HepG2 (cell line): Measurements from ENCODE around the gene NFATC3. TPM values are rescaled to one million over a fixed set of nuclear protein-coding genes. Genes with fewer than 3 reads are reported as not detected.

Experiments used
- ELF1 ChIP-seq: sonication (generic); formaldehyde crosslinking; IDR thresholded peaks from 2 replicates; pipeline ENCODE4 v1.4.0; 2020; ENCODE audit warnings: missing genetic modification reagents
- EP300 ChIP-seq, 3 experiments: sonication (generic) in 1 of 3; formaldehyde crosslinking in 1 of 3; IDR thresholded peaks; 2 replicates each; pipeline versions ENCODE4 v1.5.1 to v1.6.1; 2011 to 2020; ENCODE audit warnings: low read depth in 2 of 3, low read length in 2 of 3, borderline replicate concordance in 1 of 3, improper control_type of control experiment in 1 of 3, mild to moderate bottlenecking in 1 of 3, missing genetic modification reagents in 1 of 3, moderate library complexity in 1 of 3
- GABPB1 ChIP-seq: IDR thresholded peaks from 2 replicates; pipeline ENCODE4 v1.6.1; 2016; ENCODE audit warnings: mild to moderate bottlenecking, missing genetic modification reagents, moderate library complexity, missing compliant biosample characterization
- GPN1 ChIP-seq: sonication (generic); formaldehyde crosslinking; IDR thresholded peaks from 2 replicates; pipeline ENCODE4 v1.5.1; 2020; ENCODE audit warnings: missing genetic modification reagents, borderline replicate concordance
- KAT8 ChIP-seq: IDR thresholded peaks from 2 replicates; pipeline ENCODE4 v1.6.1; 2016; ENCODE audit warnings: missing genetic modification reagents, missing compliant biosample characterization
- MTA3 ChIP-seq: sonication (generic); formaldehyde crosslinking; IDR thresholded peaks from 2 replicates; pipeline ENCODE4 v1.4.0; 2020; ENCODE audit warnings: missing genetic modification reagents
- PCBP1 ChIP-seq: fragments of 200-400 bp; formaldehyde crosslinking; IDR thresholded peaks from 2 replicates; pipeline ENCODE4 v1.6.1; 2017; ENCODE audit warnings: mild to moderate bottlenecking, low read depth, low read length, borderline replicate concordance
- PHF21A ChIP-seq: sonication (generic); formaldehyde crosslinking; IDR thresholded peaks from 2 replicates; pipeline ENCODE4 v1.5.0; 2020; ENCODE audit warnings: mild to moderate bottlenecking, missing genetic modification reagents
- PITX1 ChIP-seq: sonication (generic); formaldehyde crosslinking; IDR thresholded peaks from 2 replicates; pipeline ENCODE4 v1.5.1; 2020; ENCODE audit warnings: mild to moderate bottlenecking, missing genetic modification reagents
- POGZ ChIP-seq: sonication (generic); formaldehyde crosslinking; IDR thresholded peaks from 2 replicates; pipeline ENCODE4 v1.4.0; 2020; ENCODE audit warnings: mild to moderate bottlenecking, missing genetic modification reagents
- POLR2G ChIP-seq: fragments of 200-400 bp; formaldehyde crosslinking; IDR thresholded peaks from 2 replicates; pipeline ENCODE4 v1.6.1; 2018; ENCODE audit warnings: mild to moderate bottlenecking, low read depth, low read length, moderate library complexity
- RARA ChIP-seq: IDR thresholded peaks from 2 replicates; pipeline ENCODE4 v1.6.1; 2016; ENCODE audit warnings: missing genetic modification reagents, missing compliant biosample characterization
- RBM39 ChIP-seq: fragments of 200-400 bp; formaldehyde crosslinking; IDR thresholded peaks from one replicate; pipeline ENCODE4 v1.6.1; 2018; ENCODE audit warnings: antibody characterized with exemption, mild to moderate bottlenecking, low read depth, low read length; ENCODE audit not compliant: poor library complexity, severe bottlenecking
- SIX1 ChIP-seq: sonication (generic); formaldehyde crosslinking; IDR thresholded peaks from 2 replicates; pipeline ENCODE4 v1.4.0; 2020; ENCODE audit warnings: missing genetic modification reagents, borderline replicate concordance
- SMYD3 ChIP-seq: sonication (generic); formaldehyde crosslinking; IDR thresholded peaks from 2 replicates; pipeline ENCODE4 v1.8.1; 2023; ENCODE audit warnings: mild to moderate bottlenecking, missing genetic modification reagents
- TCF7 ChIP-seq: sonication (generic); IDR thresholded peaks from 2 replicates; pipeline ENCODE4 v1.6.1; 2016; ENCODE audit warnings: antibody characterized with exemption, low read depth
- TMF1 ChIP-seq: sonication (generic); formaldehyde crosslinking; IDR thresholded peaks from 2 replicates; pipeline ENCODE4 v1.8.1; 2022; ENCODE audit warnings: low read depth, missing genetic modification reagents
- ZNF235 ChIP-seq: sonication (generic); formaldehyde crosslinking; IDR thresholded peaks from 2 replicates; pipeline ENCODE4 v1.8.1; 2023; ENCODE audit warnings: mild to moderate bottlenecking, missing genetic modification reagents, borderline replicate concordance
- ZNF331 ChIP-seq: sonication (generic); formaldehyde crosslinking; IDR thresholded peaks from 2 replicates; pipeline ENCODE4 v1.4.0; 2020; ENCODE audit warnings: missing genetic modification reagents
- ZNF557 ChIP-seq: sonication (generic); formaldehyde crosslinking; IDR thresholded peaks from 2 replicates; pipeline ENCODE4 v1.4.0; 2020; ENCODE audit warnings: missing genetic modification reagents
- ZNF616 ChIP-seq: sonication (generic); formaldehyde crosslinking; IDR thresholded peaks from 2 replicates; pipeline ENCODE4 v1.5.0; 2020; ENCODE audit warnings: low read depth, mild to moderate bottlenecking, missing genetic modification reagents
- ZNF790 ChIP-seq: sonication (generic); formaldehyde crosslinking; IDR thresholded peaks from 2 replicates; pipeline ENCODE4 v1.8.0; 2022; ENCODE audit warnings: missing genetic modification reagents, mild to moderate bottlenecking, borderline replicate concordance
- polyA plus RNA-seq, 8 experiments: library from polyadenylated mRNA; depleted of rRNA in 3 of 8; stranded (reverse) in 7 of 8; unstranded in 1 of 8; fragments of >200 nt; fragmentation: Illumina TruSeq in 4 of 8; extraction: Trizol in 4 of 8; gene quantifications; 2 replicates each; pipeline versions ENCODE4 v1.2.1 to v1.2.3, GENCODE V29; 2011 to 2016; ENCODE audit warnings: low read depth in 4 of 8, missing spikeins in 1 of 8, mixed read lengths in 1 of 8; ENCODE audit not compliant: insufficient read depth in 1 of 8
- total RNA-seq, 5 experiments: library from RNA; depleted of rRNA; stranded (reverse); fragments of >200 nt; fragmentation: Illumina TruSeq; extraction: Trizol; gene quantifications; 2 replicates each; pipeline ENCODE4 v1.2.3, GENCODE V29; 2016; ENCODE audit warnings: low read depth in 1 of 5
- TF ChIP-seq, protein P1 (sequence below): sonication (generic); formaldehyde crosslinking; IDR thresholded peaks from 2 replicates; pipeline ENCODE4 v1.8.0; 2023; ENCODE audit warnings: mild to moderate bottlenecking, missing genetic modification reagents
- TF ChIP-seq, protein P2 (sequence below), 2 experiments: sonication (generic) in 1 of 2; formaldehyde crosslinking in 1 of 2; IDR thresholded peaks; 2 replicates each; pipeline versions ENCODE4 v1.4.0 to v1.6.1; 2018 to 2020; ENCODE audit warnings: missing genetic modification reagents in 2 of 2, borderline replicate concordance in 1 of 2, low read depth in 1 of 2, mild to moderate bottlenecking in 1 of 2, missing biosample characterization in 1 of 2
- TF ChIP-seq, protein P3 (sequence below): IDR thresholded peaks from 2 replicates; pipeline ENCODE4 v1.6.1; 2012; ENCODE audit warnings: low read depth, low read length, improper control_type of control experiment

The NFATC3 gene
- total and polyA plus RNA-seq, 2 of the 13 experiments (the other 11 are each of a cell fraction or from before 2014, with no cell fraction given) = 52.6 to 62.7 TPM

DNA sequence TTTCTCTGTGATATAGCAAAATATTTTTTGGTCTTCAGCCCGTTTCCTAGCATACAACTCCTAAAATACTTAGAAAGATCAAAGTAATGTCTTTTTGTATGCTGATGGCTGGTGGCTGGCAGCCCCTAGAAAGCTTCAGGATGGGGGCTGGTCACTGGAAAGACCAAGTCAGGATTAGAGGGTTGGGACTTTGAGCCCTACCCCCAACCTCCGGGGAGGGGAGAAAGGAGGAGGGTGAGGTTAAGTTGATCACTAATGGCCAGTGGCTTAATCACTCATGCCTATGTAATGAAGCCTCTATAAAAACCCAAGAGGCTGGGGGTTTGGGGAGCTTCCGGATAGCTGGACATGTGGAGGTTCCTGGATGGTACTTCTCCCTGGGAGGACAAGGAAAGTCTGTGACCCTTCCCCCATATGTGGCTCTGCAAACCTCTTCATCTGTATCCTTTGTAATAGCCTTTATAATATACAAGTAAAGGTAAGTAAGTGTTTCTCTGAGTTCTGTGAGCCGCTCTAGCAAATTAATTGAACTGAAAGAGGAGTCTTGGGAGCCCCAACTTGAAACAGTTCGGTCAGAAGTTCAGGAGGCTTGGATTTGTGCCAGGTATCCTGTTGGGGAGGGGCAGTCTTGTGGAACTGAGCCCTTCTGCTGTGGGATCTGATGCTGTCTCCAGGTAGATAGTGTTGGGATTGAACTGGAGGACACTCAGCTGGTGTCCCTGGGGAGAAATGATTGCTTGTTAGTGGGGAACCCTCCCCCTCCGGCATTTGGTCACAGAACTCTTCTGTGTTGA lies 182.6 kb downstream of the NFATC3 start (continued):
- TF ChIP-seq GABPB1 (CRISPR knock-in tag) (no peak), ZNF331 (0 out of 2 replicates have a peak, but pooled peaks have one; percentile 28), POGZ (CRISPR knock-in tag) (0 out of 2 replicates have a peak, but pooled peaks have one; percentile 27), EP300 (IDR thresholded peaks at IDR 0.05; ENCODE audit: low read depth in 2 of 2, low read length in 2 of 2) (peak in 1 of 2 experiments; percentile 20; a peak in 1 of 4 replicates), EP300 (CRISPR knock-in tag; IDR thresholded peaks at IDR 0.05; ENCODE audit: borderline replicate concordance) (no peak), PCBP1 (no peak), POLR2G (no peak), ZNF235 (CRISPR knock-in tag) (0 out of 2 replicates have a peak, but pooled peaks have one; percentile 34), SIX1 (CRISPR knock-in tag) (0 out of 2 replicates have a peak, but pooled peaks have one; percentile 22), ZNF790 (CRISPR knock-in tag) (no peak), ELF1 (CRISPR knock-in tag) (no peak; the same call in 1 of the 2 replicates), PHF21A (CRISPR knock-in tag) (peak; percentile 51; the same call in 1 of the 2 replicates), RARA (CRISPR knock-in tag) (peak; percentile 42; the same call in 1 of the 2 replicates), KAT8 (CRISPR knock-in tag) (peak; percentile 19; the same call in 1 of the 2 replicates), PITX1 (CRISPR knock-in tag) (peak; percentile 81), RBM39 (no peak), GPN1 (no peak), ZNF557 (CRISPR knock-in tag) (no peak), TCF7 (peak; percentile 16; the same call in 1 of the 2 replicates), TMF1 (no peak), SMYD3 (no peak), MTA3 (no peak), ZNF616 (CRISPR knock-in tag) (no peak)
- TF ChIP-seq, protein P1, sequence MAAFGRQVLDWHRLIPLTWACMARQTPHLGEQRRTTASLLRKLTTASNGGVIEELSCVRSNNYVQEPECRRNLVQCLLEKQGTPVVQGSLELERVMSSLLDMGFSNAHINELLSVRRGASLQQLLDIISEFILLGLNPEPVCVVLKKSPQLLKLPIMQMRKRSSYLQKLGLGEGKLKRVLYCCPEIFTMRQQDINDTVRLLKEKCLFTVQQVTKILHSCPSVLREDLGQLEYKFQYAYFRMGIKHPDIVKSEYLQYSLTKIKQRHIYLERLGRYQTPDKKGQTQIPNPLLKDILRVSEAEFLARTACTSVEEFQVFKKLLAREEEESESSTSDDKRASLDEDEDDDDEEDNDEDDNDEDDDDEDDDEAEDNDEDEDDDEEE = no peak
- TF ChIP-seq, protein P2, sequence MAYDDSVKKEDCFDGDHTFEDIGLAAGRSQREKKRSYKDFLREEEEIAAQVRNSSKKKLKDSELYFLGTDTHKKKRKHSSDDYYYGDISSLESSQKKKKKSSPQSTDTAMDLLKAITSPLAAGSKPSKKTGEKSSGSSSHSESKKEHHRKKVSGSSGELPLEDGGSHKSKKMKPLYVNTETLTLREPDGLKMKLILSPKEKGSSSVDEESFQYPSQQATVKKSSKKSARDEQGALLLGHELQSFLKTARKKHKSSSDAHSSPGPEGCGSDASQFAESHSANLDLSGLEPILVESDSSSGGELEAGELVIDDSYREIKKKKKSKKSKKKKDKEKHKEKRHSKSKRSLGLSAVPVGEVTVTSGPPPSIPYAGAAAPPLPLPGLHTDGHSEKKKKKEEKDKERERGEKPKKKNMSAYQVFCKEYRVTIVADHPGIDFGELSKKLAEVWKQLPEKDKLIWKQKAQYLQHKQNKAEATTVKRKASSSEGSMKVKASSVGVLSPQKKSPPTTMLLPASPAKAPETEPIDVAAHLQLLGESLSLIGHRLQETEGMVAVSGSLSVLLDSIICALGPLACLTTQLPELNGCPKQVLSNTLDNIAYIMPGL (CRISPR knock-in tag; IDR thresholded peaks at IDR 0.05; ENCODE audit: borderline replicate concordance in 1 of 2, low read depth in 1 of 2) = no peak
- TF ChIP-seq, protein P3, sequence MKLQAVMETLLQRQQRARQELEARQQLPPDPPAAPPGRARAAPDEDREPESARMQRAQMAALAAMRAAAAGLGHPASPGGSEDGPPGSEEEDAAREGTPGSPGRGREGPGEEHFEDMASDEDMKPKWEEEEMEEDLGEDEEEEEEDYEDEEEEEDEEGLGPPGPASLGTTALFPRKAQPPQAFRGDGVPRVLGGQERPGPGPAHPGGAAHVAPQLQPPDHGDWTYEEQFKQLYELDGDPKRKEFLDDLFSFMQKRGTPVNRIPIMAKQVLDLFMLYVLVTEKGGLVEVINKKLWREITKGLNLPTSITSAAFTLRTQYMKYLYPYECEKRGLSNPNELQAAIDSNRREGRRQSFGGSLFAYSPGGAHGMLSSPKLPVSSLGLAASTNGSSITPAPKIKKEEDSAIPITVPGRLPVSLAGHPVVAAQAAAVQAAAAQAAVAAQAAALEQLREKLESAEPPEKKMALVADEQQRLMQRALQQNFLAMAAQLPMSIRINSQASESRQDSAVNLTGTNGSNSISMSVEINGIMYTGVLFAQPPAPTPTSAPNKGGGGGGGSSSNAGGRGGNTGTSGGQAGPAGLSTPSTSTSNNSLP = no peak
